HG03520 (cell line): ENCODE results near the gene ERN1.

ENCODE experiments used
- ATAC-seq: cut with Tn5 transposase; IDR thresholded peaks from one replicate; pipeline ENCODE4 v1.9.1; 2021; ENCODE audit warnings: mild to moderate bottlenecking, moderate library complexity; ENCODE audit not compliant: unreplicated experiment

The ERN1 gene

GRCh38 chr17:64038331-64039105, 91.4 kb downstream of the ERN1 start:
- ATAC-seq, result no peak

GRCh38 chr17:64037802-64038201, 92.1 kb downstream of the ERN1 start:
- ATAC-seq, result no peak

GRCh38 chr17:64037180-64037579, 92.8 kb downstream of the ERN1 start:
- ATAC-seq, result no peak

GRCh38 chr17:64036198-64036922, 93.6 kb downstream of the ERN1 start:
- ATAC-seq, result no peak

GRCh38 chr17:64032081-64032480, 97.9 kb downstream of the ERN1 start:
- no peak for ATAC-seq

- ATAC-seq, result no peak
Measured at GRCh38 chr17:64028874-64029464, 101.0 kb downstream of the ERN1 start.

GRCh38 chr17:64025732-64026294, 104.1 kb downstream of the ERN1 start:
- ATAC-seq, result no peak

GRCh38 chr17:64024781-64025731, 104.9 kb downstream of the ERN1 start:
- no peak for ATAC-seq

GRCh38 chr17:64024215-64024654, 105.7 kb downstream of the ERN1 start:
- ATAC-seq, result no peak

GRCh38 chr17:64022611-64023063, 107.3 kb downstream of the ERN1 start:
- no peak for ATAC-seq

- ATAC-seq, result peak; percentile 49
Measured at GRCh38 chr17:64020056-64020766, 109.7 kb downstream of the ERN1 start, which contains the start of gene ICAM2. Gene ICAM2, minus strand, starts transcription at chr17:64020633. Its CDS starts 13,942 bp downstream, at chr17:64006691.

- peak; percentile 12 for ATAC-seq
Measured at GRCh38 chr17:64019551-64019961, 110.4 kb downstream of the ERN1 start.

- no peak for ATAC-seq
Measured at GRCh38 chr17:64017381-64017980, 112.5 kb downstream of the ERN1 start.

- no peak for ATAC-seq
Measured at GRCh38 chr17:64016974-64017373, 113.0 kb downstream of the ERN1 start.

- no peak for ATAC-seq
Measured at GRCh38 chr17:64016231-64016784, 113.6 kb downstream of the ERN1 start.

- no peak for ATAC-seq
Measured at GRCh38 chr17:64015447-64015846, 114.5 kb downstream of the ERN1 start.

- ATAC-seq, result no peak
Measured at GRCh38 chr17:64009571-64010402, 120.2 kb downstream of the ERN1 start.

- no peak for ATAC-seq
Measured at GRCh38 chr17:64008830-64009229, 121.1 kb downstream of the ERN1 start.
